ENCODE measurements around the gene KRT33B. TPM values are rescaled to one million over a fixed set of nuclear protein-coding genes. Genes with fewer than 3 reads are reported as not detected.
"Not testable (repeated sequence)": the region's sequence is repeated elsewhere in the genome, so short reads cannot be mapped to it uniquely, and the experiment has no call there.

KRT33B gene
- polyA plus RNA-seq, 1 donor (not counting 4 experiments of a cell fraction or from before 2014, with no cell fraction given) = 0.21 TPM

- no peak for FAIRE-seq
- TF ChIP-seq CTCF (optimal IDR thresholded peaks at IDR 0.05 in 1 of 3, IDR thresholded peaks at IDR 0.05 in 1 of 3, conservative IDR thresholded peaks at IDR 0.05 in 1 of 3; ENCODE audit: extremely low read depth in 1 of 3, insufficient read depth in 2 of 3, low read length in 3 of 3) (no peak), EZH2 (IDR thresholded peaks at IDR 0.05; ENCODE audit: low read length) (no peak)
- no peak for DNase-seq (ENCODE audit: low read depth, low spot score)
- no peaks in the 10 kb centered on the region for H3K36me3 ChIP-seq (ENCODE audit: control insufficient read depth in 2 of 2, extremely low read depth in 1 of 2, insufficient read depth in 2 of 2, low read length in 2 of 2)
- no peaks in the 10 kb centered on the region for H3K27me3 ChIP-seq (ENCODE audit: control insufficient read depth, extremely low read depth, insufficient read depth, low read length)
- H3K9ac ChIP-seq (ENCODE audit: control insufficient read depth, extremely low read depth, insufficient read depth, low read length) = no peak overlapping the region
- no peaks in the 10 kb centered on the region for H3K9me1 ChIP-seq (ENCODE audit: control insufficient read depth, extremely low read depth, insufficient read depth, low read length)
- H4K20me1 ChIP-seq (ENCODE audit: control insufficient read depth, extremely low read depth, insufficient read depth, low read length) = no peaks in the 10 kb centered on the region
- peaks cover 41% of the 10 kb centered on the region for H3K4me1 ChIP-seq (ENCODE audit: control insufficient read depth, extremely low read depth, insufficient read depth, low read length)
- H3K4me2 ChIP-seq (ENCODE audit: control insufficient read depth, extremely low read depth, insufficient read depth, low read depth, low read length) = no peak overlapping the region
- dilution Hi-C loops (cut with MboI; ENCODE audit: extremely low pct_ligation_motif_present, low sequenced_read_pairs) = no loop called here
- no peaks in the 10 kb centered on the region for H3K9me3 ChIP-seq (ENCODE audit: control insufficient read depth, low read depth, low read length)
- H3K27ac ChIP-seq (ENCODE audit: control insufficient read depth, insufficient read depth, low read length) = no peak overlapping the region
- H3K79me2 ChIP-seq (ENCODE audit: control insufficient read depth, insufficient read depth, low read length) = no peaks in the 10 kb centered on the region
- no peak overlapping the region for H2AFZ ChIP-seq (ENCODE audit: control insufficient read depth, low read length)
- no peak overlapping the region for H3K4me3 ChIP-seq (ENCODE audit: control insufficient read depth in 2 of 3, extremely low read depth in 1 of 3, insufficient read depth in 2 of 3, low read depth in 1 of 3, low read length in 3 of 3)
Measured at GRCh38 chr17:41351177-41351576, 18.4 kb downstream of the KRT33B start.

GRCh38 chr17:41350381-41350878 is 19.2 kb downstream of the KRT33B start, which contains the start of gene KRT33A:
Gene KRT33A (minus strand): TSS chr17:41350828. CDS start chr17:41350767, 61 bp downstream.
- H3K79me2 ChIP-seq (ENCODE audit: control insufficient read depth, insufficient read depth, low read length); H3K9me1 ChIP-seq (ENCODE audit: control insufficient read depth, extremely low read depth, insufficient read depth, low read length); DNase-seq (ENCODE audit: low read depth, low spot score); H4K20me1 ChIP-seq (ENCODE audit: control insufficient read depth, extremely low read depth, insufficient read depth, low read length); dilution Hi-C loops (cut with MboI; ENCODE audit: extremely low pct_ligation_motif_present, low sequenced_read_pairs); H3K9me3 ChIP-seq (ENCODE audit: control insufficient read depth, low read depth, low read length); FAIRE-seq; H3K4me3 ChIP-seq (ENCODE audit: control insufficient read depth in 2 of 3, extremely low read depth in 1 of 3, insufficient read depth in 2 of 3, low read depth in 1 of 3, low read length in 3 of 3); H2AFZ ChIP-seq (ENCODE audit: control insufficient read depth, low read length); H3K27me3 ChIP-seq (ENCODE audit: control insufficient read depth, extremely low read depth, insufficient read depth, low read length); H3K9ac ChIP-seq (ENCODE audit: control insufficient read depth, extremely low read depth, insufficient read depth, low read length); H3K4me2 ChIP-seq (ENCODE audit: control insufficient read depth, extremely low read depth, insufficient read depth, low read depth, low read length); H3K36me3 ChIP-seq (ENCODE audit: control insufficient read depth in 2 of 2, extremely low read depth in 1 of 2, insufficient read depth in 2 of 2, low read length in 2 of 2); H3K27ac ChIP-seq (ENCODE audit: control insufficient read depth, insufficient read depth, low read length): not testable (repeated sequence)
- H3K4me1 ChIP-seq (ENCODE audit: control insufficient read depth, extremely low read depth, insufficient read depth, low read length) = peaks cover 41% of the 10 kb centered on the region
